SK-N-SH (cell line): ENCODE measurements around the gene CSTF3. TPM values are rescaled to one million over a fixed set of nuclear protein-coding genes. Genes with fewer than 3 reads are reported as not detected.

Source experiments
- CTCF ChIA-PET: fragments of 300-600, 350-600 bp; formaldehyde crosslinking; extraction: SDS; loops from one replicate; lab custom pipeline; 2021; lab: Yijun Ruan, JAX
- POLR2A ChIA-PET: fragments of 350-600 bp; sonication (Branson Sonifier 250); formaldehyde crosslinking; extraction: SDS; loops from one replicate; lab custom pipeline; 2020; ENCODE audit warnings: antibody characterized with exemption, inconsistent platforms; lab: Yijun Ruan, JAX
- DNase-seq: peaks from one replicate; pipeline ENCODE4 v3.0.0; 2012
- H2AFZ ChIP-seq: fragments of 200-600 bp; sonication (generic); 2 replicates; pipeline ENCODE4 v1.8.1; 2016; ENCODE audit warnings: antibody characterized with exemption, mild to moderate bottlenecking, low read depth
- H3F3A ChIP-seq: fragments of 200-600 bp; sonication (generic); replicated peaks from 2 replicates; pipeline ENCODE3; 2016; ENCODE audit warnings: antibody characterized with exemption, mild to moderate bottlenecking; ENCODE audit not compliant: insufficient read depth
- H3K27ac ChIP-seq, 2 experiments: fragments of 200-500 bp in 1 of 2; fragments of 200-600 bp in 1 of 2; sonication (Bioruptor generic) in 1 of 2; sonication (generic), shearing (Covaris generic) in 1 of 2; 2 replicates each; pipeline versions ENCODE4 v1.5.1 to v1.6.1; 2014 to 2016; ENCODE audit warnings: low read depth in 2 of 2, inconsistent platforms in 1 of 2, low read length in 1 of 2, mild to moderate bottlenecking in 1 of 2, mixed read lengths in 1 of 2
- H3K27me3 ChIP-seq: fragments of 200-600 bp; sonication (generic), shearing (Covaris generic); 2 replicates; pipeline ENCODE4 v1.6.1; 2016; ENCODE audit warnings: mixed run types; ENCODE audit not compliant: insufficient read depth
- H3K36me3 ChIP-seq, 2 experiments: fragments of 200-500 bp in 1 of 2; fragments of 200-600 bp in 1 of 2; sonication (Bioruptor generic) in 1 of 2; sonication (generic) in 1 of 2; replicated peaks in 1 of 2; 2 replicates each; pipeline versions ENCODE3 to v1.5.1; 2014 to 2016; ENCODE audit warnings: low read length in 1 of 2, mild to moderate bottlenecking in 1 of 2; ENCODE audit not compliant: insufficient read depth in 2 of 2, control insufficient read depth in 1 of 2
- H3K4me1 ChIP-seq, 2 experiments: fragments of 200-500 bp in 1 of 2; fragments of 200-600 bp in 1 of 2; sonication (Bioruptor generic) in 1 of 2; sonication (generic), shearing (Covaris generic) in 1 of 2; 2 replicates each; pipeline versions ENCODE4 v1.5.1 to v1.6.1; 2014 to 2016; ENCODE audit warnings: low read depth in 1 of 2, low read length in 1 of 2, mixed run types in 1 of 2; ENCODE audit not compliant: insufficient read depth in 2 of 2, control insufficient read depth in 1 of 2
- H3K4me2 ChIP-seq: fragments of 200-600 bp; sonication (generic), shearing (Covaris generic); 2 replicates; pipeline ENCODE4 v1.6.1; 2017; ENCODE audit warnings: mixed run types
- H3K4me3 ChIP-seq, 2 experiments: fragments of 200-500 bp in 1 of 2; fragments of 200-600 bp in 1 of 2; sonication (Bioruptor generic) in 1 of 2; sonication (generic), shearing (Covaris generic) in 1 of 2; 2 replicates each; pipeline versions ENCODE4 v1.5.1 to v1.8.1; 2014 to 2016; ENCODE audit warnings: low read depth in 2 of 2, inconsistent platforms in 1 of 2, low read length in 1 of 2, mild to moderate bottlenecking in 1 of 2, mixed read lengths in 1 of 2, moderate library complexity in 1 of 2
- H3K79me2 ChIP-seq: fragments of 200-600 bp; sonication (generic); 2 replicates; pipeline ENCODE4 v1.8.1; 2017; ENCODE audit warnings: mild to moderate bottlenecking; ENCODE audit not compliant: insufficient read depth
- H3K9ac ChIP-seq: fragments of 200-600 bp; sonication (generic); 2 replicates; pipeline ENCODE4 v1.6.1; 2017; ENCODE audit warnings: mixed run types
- H3K9me2 ChIP-seq: fragments of 200-600 bp; sonication (generic); 2 replicates; pipeline ENCODE4 v1.6.1; 2017; ENCODE audit warnings: mixed run types
- H3K9me3 ChIP-seq: fragments of 200-600 bp; sonication (generic); 2 replicates; pipeline ENCODE4 v1.6.1; 2017; ENCODE audit warnings: mixed run types, mild to moderate bottlenecking, moderate library complexity
- H4K20me1 ChIP-seq: fragments of 200-600 bp; sonication (generic); 2 replicates; pipeline ENCODE4 v1.6.1; 2017; ENCODE audit warnings: mild to moderate bottlenecking, mixed run types; ENCODE audit not compliant: insufficient read depth
- ELF1 ChIP-seq: IDR thresholded peaks from 2 replicates; pipeline ENCODE4 v1.4.0; 2012
- EP300 ChIP-seq, 2 experiments: IDR thresholded peaks; 2 replicates each; pipeline versions ENCODE4 v1.4.0 to v1.6.1; 2012; ENCODE audit warnings: borderline replicate concordance in 1 of 2, low read depth in 1 of 2, low read length in 1 of 2
- FOXJ3 ChIP-seq: sonication (generic); formaldehyde crosslinking; IDR thresholded peaks from 2 replicates; pipeline ENCODE4 v1.5.1; 2020; ENCODE audit warnings: mild to moderate bottlenecking, missing genetic modification reagents
- GABPA ChIP-seq: IDR thresholded peaks from 2 replicates; pipeline ENCODE4 v1.4.0; 2012; ENCODE audit warnings: low read depth, mild to moderate bottlenecking
- GATA2 ChIP-seq: sonication (generic); formaldehyde crosslinking; IDR thresholded peaks from 2 replicates; pipeline ENCODE4 v1.5.0; 2020; ENCODE audit warnings: mild to moderate bottlenecking, missing genetic modification reagents
- MXI1 ChIP-seq: IDR thresholded peaks from 2 replicates; pipeline ENCODE4 v1.6.1; 2012; ENCODE audit warnings: mild to moderate bottlenecking, low read depth, low read length, improper control_type of control experiment
- PBX3 ChIP-seq: IDR thresholded peaks from 2 replicates; pipeline ENCODE4; 2012
- POLR2AphosphoS5 ChIP-seq: IDR thresholded peaks from 2 replicates; pipeline ENCODE4 v1.6.1; 2012; ENCODE audit warnings: low read depth, low read length
- RCOR1 ChIP-seq: fragments of 150-350 bp; IDR thresholded peaks from 2 replicates; pipeline ENCODE4 v1.6.1; 2017; ENCODE audit warnings: antibody characterized with exemption, low read length
- RFX5 ChIP-seq: IDR thresholded peaks from 2 replicates; pipeline ENCODE4 v1.6.1; 2012; ENCODE audit warnings: mild to moderate bottlenecking, improper control_type of control experiment, low read length
- SIN3A ChIP-seq: IDR thresholded peaks from 2 replicates; pipeline ENCODE4 v1.6.1; 2012; ENCODE audit warnings: low read depth, mild to moderate bottlenecking, low read length, moderate library complexity, borderline replicate concordance
- SMC3 ChIP-seq: IDR thresholded peaks from 2 replicates; pipeline ENCODE4 v1.6.1; 2012; ENCODE audit warnings: low read depth, low read length, improper control_type of control experiment
- TAF1 ChIP-seq: IDR thresholded peaks from 2 replicates; pipeline ENCODE4 v1.6.1; 2012; ENCODE audit warnings: low read depth, mild to moderate bottlenecking, low read length, moderate library complexity, borderline replicate concordance
- TCF12 ChIP-seq: IDR thresholded peaks from 2 replicates; pipeline ENCODE4 v1.4.0; 2012
- TEAD4 ChIP-seq: IDR thresholded peaks from 2 replicates; pipeline ENCODE4 v1.4.0; 2012; ENCODE audit warnings: mild to moderate bottlenecking, borderline replicate concordance; ENCODE audit not compliant: insufficient read depth
- USF1 ChIP-seq: IDR thresholded peaks from 2 replicates; pipeline ENCODE4 v1.4.0; 2012; ENCODE audit warnings: low read depth, borderline replicate concordance
- WGBS: methylation state at CpG from one replicate; pipeline ENCODE4 v1.1.6; 2017; ENCODE audit warnings: low lambda C conversion rate; 5-methylcytosine and 5-hydroxymethylcytosine counted together
- polyA plus RNA-seq, 3 experiments: library from polyadenylated mRNA; depleted of rRNA; stranded (reverse); fragments of >200 nt; gene quantifications; 2 replicates each; pipeline ENCODE4 v1.2.3, GENCODE V29; 2012
- TF ChIP-seq, protein P1 (sequence below): fragments of 200-600 bp; sonication (generic); IDR thresholded peaks from 2 replicates; pipeline ENCODE4 v1.6.1; 2017; ENCODE audit warnings: antibody characterized with exemption, mild to moderate bottlenecking, moderate library complexity

CSTF3 gene
- polyA plus RNA-seq, 1 of the 3 experiments (the other 2 are of a cell fraction), result 26.3 TPM

GRCh38 chr11:33064866-33065265 lies 96.4 kb downstream of the CSTF3 start:
- no peaks in the 10 kb centered on the region for H3K9me2 ChIP-seq
- peaks cover 15 to 44% of the 10 kb centered on the region in 2 experiments; a peak in 3 of 4 replicates for H3K4me1 ChIP-seq
- H3K27ac ChIP-seq, result no peak overlapping the region
- no peak overlapping the region for H3K4me3 ChIP-seq
- H3F3A ChIP-seq, result peaks cover 16% of the 10 kb centered on the region
- no peak overlapping the region for H2AFZ ChIP-seq
- H3K36me3 ChIP-seq, result peaks cover 23 to 44% of the 10 kb centered on the region in 2 experiments
- ChIA-PET CTCF (interaction anchor here (0.6 to 5.1 kb wide), 43 partner anchors 9 to 261 kb away, joined by 3 to 42 read pairs (median 5); partner anchors contain the start of genes DEPDC7 and TCP11L1), POLR2A (interaction anchor here (1.0 kb wide), 1 partner anchor 25 kb away, joined by 3 read pairs; the partner anchor contains the start of gene TCP11L1)
- no peak overlapping the region for H3K4me2 ChIP-seq
- H3K9me3 ChIP-seq, result no peaks in the 10 kb centered on the region
- H3K27me3 ChIP-seq, result no peaks in the 10 kb centered on the region
- no peak for TF ChIP-seq MXI1
- TF ChIP-seq POLR2AphosphoS5, result no peak
- TF ChIP-seq FOXJ3, result no peak
- TF ChIP-seq, protein P1, sequence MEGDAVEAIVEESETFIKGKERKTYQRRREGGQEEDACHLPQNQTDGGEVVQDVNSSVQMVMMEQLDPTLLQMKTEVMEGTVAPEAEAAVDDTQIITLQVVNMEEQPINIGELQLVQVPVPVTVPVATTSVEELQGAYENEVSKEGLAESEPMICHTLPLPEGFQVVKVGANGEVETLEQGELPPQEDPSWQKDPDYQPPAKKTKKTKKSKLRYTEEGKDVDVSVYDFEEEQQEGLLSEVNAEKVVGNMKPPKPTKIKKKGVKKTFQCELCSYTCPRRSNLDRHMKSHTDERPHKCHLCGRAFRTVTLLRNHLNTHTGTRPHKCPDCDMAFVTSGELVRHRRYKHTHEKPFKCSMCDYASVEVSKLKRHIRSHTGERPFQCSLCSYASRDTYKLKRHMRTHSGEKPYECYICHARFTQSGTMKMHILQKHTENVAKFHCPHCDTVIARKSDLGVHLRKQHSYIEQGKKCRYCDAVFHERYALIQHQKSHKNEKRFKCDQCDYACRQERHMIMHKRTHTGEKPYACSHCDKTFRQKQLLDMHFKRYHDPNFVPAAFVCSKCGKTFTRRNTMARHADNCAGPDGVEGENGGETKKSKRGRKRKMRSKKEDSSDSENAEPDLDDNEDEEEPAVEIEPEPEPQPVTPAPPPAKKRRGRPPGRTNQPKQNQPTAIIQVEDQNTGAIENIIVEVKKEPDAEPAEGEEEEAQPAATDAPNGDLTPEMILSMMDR, result no peak
- TF ChIP-seq GABPA, result no peak
- no peak for TF ChIP-seq USF1
- TF ChIP-seq PBX3, result no peak
- TF ChIP-seq GATA2, result no peak
- no peak for TF ChIP-seq TCF12
- no peak for TF ChIP-seq SIN3A
- TF ChIP-seq EP300 (IDR thresholded peaks at IDR 0.05; ENCODE audit: borderline replicate concordance in 1 of 2, low read depth in 1 of 2, low read length in 1 of 2), result no peak
- no peak for TF ChIP-seq ELF1
- TF ChIP-seq RCOR1, result no peak
- no peak for TF ChIP-seq TEAD4
- TF ChIP-seq RFX5, result no peak
- TF ChIP-seq TAF1, result no peak
- no peak for TF ChIP-seq SMC3
- no peak overlapping the region for H3K9ac ChIP-seq
- 84% methylated on average over 4 of the region's 5 CpGs for WGBS
- no peak for DNase-seq
- H3K79me2 ChIP-seq, result no peaks in the 10 kb centered on the region
- H4K20me1 ChIP-seq, result no peaks in the 10 kb centered on the region
